Measurements from ENCODE around the gene STARD6.

GRCh38 chr18:54357082-54357659, 487 bp downstream of the STARD6 start:
- TF ChIP-seq EZH2 (IDR thresholded peaks at IDR 0.05; ENCODE audit: low read depth, unreplicated experiment), result no peak
- TF ChIP-seq, protein P1, sequence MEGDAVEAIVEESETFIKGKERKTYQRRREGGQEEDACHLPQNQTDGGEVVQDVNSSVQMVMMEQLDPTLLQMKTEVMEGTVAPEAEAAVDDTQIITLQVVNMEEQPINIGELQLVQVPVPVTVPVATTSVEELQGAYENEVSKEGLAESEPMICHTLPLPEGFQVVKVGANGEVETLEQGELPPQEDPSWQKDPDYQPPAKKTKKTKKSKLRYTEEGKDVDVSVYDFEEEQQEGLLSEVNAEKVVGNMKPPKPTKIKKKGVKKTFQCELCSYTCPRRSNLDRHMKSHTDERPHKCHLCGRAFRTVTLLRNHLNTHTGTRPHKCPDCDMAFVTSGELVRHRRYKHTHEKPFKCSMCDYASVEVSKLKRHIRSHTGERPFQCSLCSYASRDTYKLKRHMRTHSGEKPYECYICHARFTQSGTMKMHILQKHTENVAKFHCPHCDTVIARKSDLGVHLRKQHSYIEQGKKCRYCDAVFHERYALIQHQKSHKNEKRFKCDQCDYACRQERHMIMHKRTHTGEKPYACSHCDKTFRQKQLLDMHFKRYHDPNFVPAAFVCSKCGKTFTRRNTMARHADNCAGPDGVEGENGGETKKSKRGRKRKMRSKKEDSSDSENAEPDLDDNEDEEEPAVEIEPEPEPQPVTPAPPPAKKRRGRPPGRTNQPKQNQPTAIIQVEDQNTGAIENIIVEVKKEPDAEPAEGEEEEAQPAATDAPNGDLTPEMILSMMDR (conservative IDR thresholded peaks at IDR 0.05; ENCODE audit: low read depth in 2 of 2), result no peak
- TF ChIP-seq ZNF462 (CRISPR knock-in tag; IDR thresholded peaks at IDR 0.05), result no peak
- TF ChIP-seq CREB1 (CRISPR knock-in tag; IDR thresholded peaks at IDR 0.05; ENCODE audit: low read depth), result no peak
- TF ChIP-seq EZH2phosphoT487 (IDR thresholded peaks at IDR 0.05; ENCODE audit: unreplicated experiment), result no peak
- no peak for TF ChIP-seq ZNF331 (CRISPR knock-in tag; IDR thresholded peaks at IDR 0.05; ENCODE audit: low read depth)

Data from GM23338 (cell line).